ENCODE measurements around the gene CXCR6. TPM values are rescaled to one million over a fixed set of nuclear protein-coding genes. Genes with fewer than 3 reads are reported as not detected.

CXCR6 gene
- total RNA-seq, 1 donor from 2014 or later = not detected

DNA sequence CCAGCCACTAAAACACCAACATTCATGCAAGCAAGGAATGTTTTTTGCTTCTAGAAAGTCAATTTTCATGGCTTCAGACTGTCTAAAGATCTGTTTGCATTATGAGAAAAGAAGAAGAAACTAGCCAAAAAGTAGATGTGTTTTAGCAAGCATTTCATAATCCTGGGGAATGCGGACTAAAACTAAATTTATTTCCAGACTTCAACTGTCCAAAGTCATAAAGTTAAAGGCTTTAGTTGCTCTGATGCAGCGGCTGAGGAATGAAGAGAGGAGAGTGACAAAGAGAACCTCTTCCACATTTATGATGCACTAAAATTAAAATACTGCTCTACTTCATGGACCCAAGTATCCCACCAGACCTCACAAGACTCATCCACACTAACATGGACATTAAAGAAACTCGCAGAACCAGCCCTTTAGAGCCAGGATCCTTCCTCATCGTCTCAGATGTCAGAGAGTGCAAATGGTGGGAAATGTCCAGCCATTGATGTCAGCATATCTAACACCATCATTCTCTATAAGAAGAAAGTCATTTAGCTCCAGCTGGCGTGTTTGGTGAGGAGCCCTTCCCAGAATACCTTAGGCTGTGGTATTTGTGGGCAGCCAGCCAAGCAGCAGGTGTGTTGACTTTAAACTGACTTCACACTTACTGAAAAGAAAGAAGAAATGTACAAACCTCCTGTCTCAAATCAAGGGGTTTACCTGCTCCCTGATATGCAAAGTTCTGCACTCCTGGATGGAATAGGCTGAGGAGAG, 34.9 kb downstream of the CXCR6 start:
- TF ChIP-seq, protein P1, sequence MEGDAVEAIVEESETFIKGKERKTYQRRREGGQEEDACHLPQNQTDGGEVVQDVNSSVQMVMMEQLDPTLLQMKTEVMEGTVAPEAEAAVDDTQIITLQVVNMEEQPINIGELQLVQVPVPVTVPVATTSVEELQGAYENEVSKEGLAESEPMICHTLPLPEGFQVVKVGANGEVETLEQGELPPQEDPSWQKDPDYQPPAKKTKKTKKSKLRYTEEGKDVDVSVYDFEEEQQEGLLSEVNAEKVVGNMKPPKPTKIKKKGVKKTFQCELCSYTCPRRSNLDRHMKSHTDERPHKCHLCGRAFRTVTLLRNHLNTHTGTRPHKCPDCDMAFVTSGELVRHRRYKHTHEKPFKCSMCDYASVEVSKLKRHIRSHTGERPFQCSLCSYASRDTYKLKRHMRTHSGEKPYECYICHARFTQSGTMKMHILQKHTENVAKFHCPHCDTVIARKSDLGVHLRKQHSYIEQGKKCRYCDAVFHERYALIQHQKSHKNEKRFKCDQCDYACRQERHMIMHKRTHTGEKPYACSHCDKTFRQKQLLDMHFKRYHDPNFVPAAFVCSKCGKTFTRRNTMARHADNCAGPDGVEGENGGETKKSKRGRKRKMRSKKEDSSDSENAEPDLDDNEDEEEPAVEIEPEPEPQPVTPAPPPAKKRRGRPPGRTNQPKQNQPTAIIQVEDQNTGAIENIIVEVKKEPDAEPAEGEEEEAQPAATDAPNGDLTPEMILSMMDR (IDR thresholded peaks at IDR 0.05) = no peak
- Mint-ChIP-seq H3K36me3 (ENCODE audit: low read depth) (peaks cover 29% of the 10 kb centered on the region), H3K27ac (ENCODE audit: unreplicated experiment) (no peak overlapping the region), H3K9me3 (ENCODE audit: low read depth) (no peaks in the 10 kb centered on the region), H3K4me1 (ENCODE audit: low read depth) (peaks cover 6% of the 10 kb centered on the region), H3K4me3 (ENCODE audit: unreplicated experiment) (no peak overlapping the region), H3K27me3 (ENCODE audit: low read depth) (no peaks in the 10 kb centered on the region)
- no peak for DNase-seq (ENCODE audit: low spot score)

DNA sequence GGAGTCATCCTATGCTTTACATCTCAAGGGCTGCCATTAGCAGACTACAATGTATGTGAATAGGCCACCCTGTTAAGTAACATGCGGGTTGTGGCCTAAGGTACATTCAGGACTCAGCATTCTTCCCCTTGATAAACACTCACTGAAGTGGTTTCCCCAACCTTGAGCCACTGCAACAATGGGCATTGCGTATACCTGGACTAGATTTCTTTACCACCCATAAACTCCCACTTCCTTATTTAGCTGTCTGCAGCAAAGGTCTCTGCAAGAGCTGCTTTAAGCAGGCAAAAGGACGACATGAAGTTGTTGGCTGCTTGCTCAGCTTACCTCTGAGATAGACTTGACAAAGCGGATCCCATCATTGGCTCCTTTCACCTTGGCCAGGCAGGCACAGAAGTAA, 36.1 kb downstream of the CXCR6 start:
- peaks cover 33% of the 10 kb centered on the region for H3K36me3 Mint-ChIP-seq (ENCODE audit: low read depth)
- H3K4me3 Mint-ChIP-seq (ENCODE audit: unreplicated experiment) = no peak overlapping the region
- H3K4me1 Mint-ChIP-seq (ENCODE audit: low read depth) = peaks cover 10% of the 10 kb centered on the region
- TF ChIP-seq, protein P1 (IDR thresholded peaks at IDR 0.05) = no peak
- H3K27me3 Mint-ChIP-seq (ENCODE audit: low read depth) = no peaks in the 10 kb centered on the region
- no peak overlapping the region for H3K27ac Mint-ChIP-seq (ENCODE audit: unreplicated experiment)
- H3K9me3 Mint-ChIP-seq (ENCODE audit: low read depth) = no peaks in the 10 kb centered on the region
- DNase-seq (ENCODE audit: low spot score) = no peak

DNA sequence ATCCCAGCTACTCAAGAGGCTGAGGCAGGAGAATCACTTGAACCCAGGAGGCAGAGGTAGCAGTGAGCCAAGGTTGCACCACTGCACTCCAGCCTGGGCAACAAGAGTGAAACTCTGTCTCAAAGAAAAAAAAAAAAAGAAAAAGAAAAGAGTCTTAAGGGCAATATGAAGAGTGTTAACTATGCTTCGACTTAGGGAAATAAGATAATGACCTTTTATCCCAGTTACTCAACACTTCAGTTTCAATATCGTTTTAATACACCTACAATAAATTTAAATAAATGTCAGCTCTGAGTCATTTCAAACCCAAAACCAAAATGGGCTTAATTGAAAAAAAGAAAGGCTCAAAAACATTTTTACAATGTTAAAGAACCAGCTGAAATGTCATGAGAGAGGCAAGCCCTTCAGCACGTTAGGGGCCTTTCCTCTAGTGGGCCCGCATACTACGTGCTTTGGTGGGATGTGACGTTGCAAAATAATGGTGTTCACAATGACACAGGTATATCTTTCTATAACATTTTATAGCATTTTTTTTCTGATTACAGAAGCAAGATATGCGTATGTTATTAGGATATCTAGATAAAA, 37.1 kb downstream of the CXCR6 start:
- peaks cover 33% of the 10 kb centered on the region for H3K36me3 Mint-ChIP-seq (ENCODE audit: low read depth)

DNA sequence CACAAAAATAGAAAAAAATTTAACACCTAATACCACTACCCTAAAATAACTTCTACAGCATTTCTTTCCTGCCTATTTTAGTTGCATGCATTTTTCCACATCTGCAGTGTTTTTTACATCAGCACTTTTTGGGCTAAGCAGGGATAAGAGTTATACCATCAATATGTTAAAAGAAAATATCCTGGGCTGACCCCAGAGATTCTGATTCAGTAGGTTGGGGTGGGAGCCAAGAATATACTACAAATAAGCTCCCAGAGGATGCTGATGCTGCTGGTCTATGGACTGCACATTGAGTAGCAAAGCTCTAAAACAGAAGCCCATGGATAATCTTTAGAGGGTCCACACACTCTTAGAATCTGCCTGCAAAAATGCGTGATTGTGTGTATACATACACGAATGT, 37.6 kb downstream of the CXCR6 start:
- peaks cover 30% of the 10 kb centered on the region for H3K36me3 Mint-ChIP-seq (ENCODE audit: low read depth)
- H3K4me1 Mint-ChIP-seq (ENCODE audit: low read depth) = peaks cover 21% of the 10 kb centered on the region
- TF ChIP-seq, protein P1 (IDR thresholded peaks at IDR 0.05) = no peak
- no peaks in the 10 kb centered on the region for H3K27me3 Mint-ChIP-seq (ENCODE audit: low read depth)
- no peak overlapping the region for H3K4me3 Mint-ChIP-seq (ENCODE audit: unreplicated experiment)
- H3K27ac Mint-ChIP-seq (ENCODE audit: unreplicated experiment) = no peak overlapping the region
- no peaks in the 10 kb centered on the region for H3K9me3 Mint-ChIP-seq (ENCODE audit: low read depth)
- DNase-seq (ENCODE audit: low spot score) = no peak

More for the DNA sequence above, 37.1 kb downstream of the CXCR6 start:
- TF ChIP-seq, protein P1 (IDR thresholded peaks at IDR 0.05) = no peak
- Mint-ChIP-seq H3K4me1 (ENCODE audit: low read depth) (peaks cover 16% of the 10 kb centered on the region), H3K27ac (ENCODE audit: unreplicated experiment) (no peak overlapping the region), H3K4me3 (ENCODE audit: unreplicated experiment) (no peak overlapping the region), H3K27me3 (ENCODE audit: low read depth) (no peaks in the 10 kb centered on the region), H3K9me3 (ENCODE audit: low read depth) (no peaks in the 10 kb centered on the region)
- DNase-seq (ENCODE audit: low spot score) = no peak

DNA sequence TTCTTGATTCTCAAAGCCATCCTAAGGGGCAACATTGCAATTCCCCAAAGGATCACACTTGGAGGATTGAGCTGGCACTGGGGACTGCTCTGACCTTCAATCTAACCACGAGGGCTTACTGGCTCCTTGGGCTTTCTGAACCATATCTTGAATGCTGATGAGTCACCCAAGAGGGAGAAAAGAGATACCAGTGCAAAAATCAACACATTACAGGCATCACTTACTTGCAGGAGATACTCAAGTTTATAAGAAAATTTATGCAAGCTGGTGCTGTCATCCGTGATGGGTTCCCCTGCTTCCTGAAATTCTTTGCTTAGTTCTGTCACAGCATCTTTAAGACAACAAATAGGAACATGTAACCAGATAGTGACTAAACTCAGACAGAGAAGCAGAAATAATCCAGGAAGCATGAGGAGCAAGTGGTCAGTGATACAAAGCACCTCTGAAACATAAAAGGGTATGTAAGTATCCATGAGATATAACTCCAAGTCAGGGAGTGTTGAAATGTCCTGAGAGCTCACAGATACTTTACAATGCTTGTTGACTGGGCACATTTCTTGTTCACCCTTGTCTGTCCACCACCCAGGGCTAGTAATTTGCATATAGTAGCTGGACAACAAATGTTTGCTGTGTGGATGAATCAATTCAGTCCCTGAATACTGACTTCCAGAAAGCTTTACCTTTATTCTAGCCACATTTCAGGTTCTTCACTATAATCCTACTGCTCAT, 38.2 kb downstream of the CXCR6 start:
- Mint-ChIP-seq H3K4me1 (ENCODE audit: low read depth) (peaks cover 28% of the 10 kb centered on the region), H3K36me3 (ENCODE audit: low read depth) (peaks cover 27% of the 10 kb centered on the region), H3K27me3 (ENCODE audit: low read depth) (no peaks in the 10 kb centered on the region), H3K27ac (ENCODE audit: unreplicated experiment) (no peak overlapping the region), H3K4me3 (ENCODE audit: unreplicated experiment) (no peak overlapping the region), H3K9me3 (ENCODE audit: low read depth) (no peaks in the 10 kb centered on the region)
- TF ChIP-seq, protein P1 (IDR thresholded peaks at IDR 0.05) = no peak
- no peak for DNase-seq (ENCODE audit: low spot score)
